SK-N-SH treated with all-trans-retinoic acid at 6 μM for 48 hours (cell line): Measurements from ENCODE around the gene NTPCR.

ENCODE experiments used
- ARNTL ChIP-seq: fragments of 450-650 bp; formaldehyde crosslinking; IDR thresholded peaks from 2 replicates; pipeline ENCODE4 v1.5.0; 2020; ENCODE audit warnings: low read depth, mild to moderate bottlenecking, moderate library complexity, borderline replicate concordance
- ISL1 ChIP-seq: fragments of 250-450 bp; sonication (Bioruptor Pico); IDR thresholded peaks from 2 replicates; pipeline ENCODE4 v2.1.2; 2022; ENCODE audit warnings: mild to moderate bottlenecking, moderate library complexity
- ZFP3 ChIP-seq: fragments of 250-450 bp; sonication (Bioruptor Pico); IDR thresholded peaks from 2 replicates; pipeline ENCODE4 v1.5.0; 2020; ENCODE audit warnings: mild to moderate bottlenecking, moderate library complexity
- ZNF565 ChIP-seq: fragments of 450-650 bp; formaldehyde crosslinking; conservative IDR thresholded peaks from 2 replicates; pipeline ENCODE4 v1.5.0; 2020; ENCODE audit warnings: low read depth, mild to moderate bottlenecking, moderate library complexity

GRCh38 chr1:233016798-233017197 is 66.4 kb downstream of the NTPCR start:
- TF ChIP-seq ZFP3 (no peak), ZNF565 (no peak), ISL1 (no peak), ARNTL (CRISPR knock-in tag) (no peak)
